Gastrocnemius medialis (tissue), 4 donors: ENCODE measurements around the gene ZNF770. TPM values are rescaled to one million over a fixed set of nuclear protein-coding genes. Genes with fewer than 3 reads are reported as not detected.
"Not testable (repeated sequence)": the region's sequence is repeated elsewhere in the genome, so short reads cannot be mapped to it uniquely, and the experiment has no call there.

Source experiments
- ATAC-seq, 2 donors: fragments of 150-250 bp; one replicate each; pipeline ENCODE4 v1.9.1; 2016
- DNase-seq, 2 donors: peaks; one replicate each; pipeline ENCODE4 v3.0.0-alpha.2; 2019
- H3K27ac ChIP-seq, 4 donors: fragments of 200-600 bp; sonication (generic); 1 replicate in 1 of 4; 2 replicates in 3 of 4; pipeline ENCODE4 v1.5.1; 2016 to 2018; ENCODE audit warnings: mild to moderate bottlenecking in 2 of 4, moderate library complexity in 1 of 4
- H3K27me3 ChIP-seq, 3 donors: fragments of 200-600 bp; sonication (generic) in 2 of 3; 1 replicate in 1 of 3; 2 replicates in 2 of 3; pipeline versions ENCODE4 v1.5.1 to v1.6.0; 2016 to 2019; ENCODE audit warnings: mild to moderate bottlenecking in 1 of 3, moderate library complexity in 1 of 3
- H3K36me3 ChIP-seq, 2 donors: fragments of 200-600 bp; sonication (generic) in 1 of 2; one replicate each; pipeline ENCODE4 v1.5.1; 2017 to 2018
- H3K4me1 ChIP-seq, 2 donors: fragments of 200-600 bp; sonication (generic) in 1 of 2; one replicate each; pipeline ENCODE4 v1.5.1; 2016 to 2017; ENCODE audit warnings: mild to moderate bottlenecking in 2 of 2
- H3K4me3 ChIP-seq, 4 donors: fragments of 200-600 bp; sonication (generic) in 3 of 4; 1 replicate in 1 of 4; 2 replicates in 3 of 4; pipeline ENCODE4 v1.5.1; 2016 to 2019; ENCODE audit warnings: mild to moderate bottlenecking in 2 of 4
- H3K9me3 ChIP-seq, 3 donors: fragments of 200-600 bp; sonication (generic) in 2 of 3; 1 replicate in 1 of 3; 2 replicates in 2 of 3; pipeline ENCODE4 v1.5.1; 2016 to 2019
- POLR2A ChIP-seq, 2 donors: fragments of 450-650 bp; IDR thresholded peaks; one replicate each; pipeline ENCODE4 v1.6.1; 2017; ENCODE audit warnings: antibody characterized with exemption in 2 of 2, mild to moderate bottlenecking in 2 of 2, moderate library complexity in 2 of 2
- in situ Hi-C, 4 donors: fragments of 200-750 bp; cut with MboI; loops; one replicate each; pipeline versions ENCODE4 v1.15.0 to v1.8.0; 2017; ENCODE audit warnings: low sequenced_read_pairs in 4 of 4
- intact Hi-C: fragments of 100-400 bp; cut with DNase I; formaldehyde crosslinking; loops from one replicate; pipeline ENCODE4 v1.15.1; 2023; ENCODE audit warnings: low total_unique reads
- total RNA-seq, 4 donors: library from RNA; depleted of rRNA; stranded (reverse); fragments of >200 nt; gene quantifications; one replicate each; pipeline versions ENCODE4 v1.1.0 to v1.2.3, GENCODE V29; 2016
- TF ChIP-seq, protein P1 (sequence below), 5 experiments: fragments of 450-650 bp in 3 of 5; fragments of 200-600 bp in 2 of 5; sonication (generic) in 2 of 5; IDR thresholded peaks in 4 of 5; conservative IDR thresholded peaks in 1 of 5; 1 replicate in 4 of 5; 2 replicates in 1 of 5; pipeline ENCODE4 v1.5.1; 2016 to 2019; ENCODE audit warnings: antibody characterized with exemption in 5 of 5, mild to moderate bottlenecking in 3 of 5, moderate library complexity in 3 of 5

ZNF770 gene
- total RNA-seq, 4 donors from 2014 or later = 33.2 to 55.2 (median 49.0) TPM

DNA sequence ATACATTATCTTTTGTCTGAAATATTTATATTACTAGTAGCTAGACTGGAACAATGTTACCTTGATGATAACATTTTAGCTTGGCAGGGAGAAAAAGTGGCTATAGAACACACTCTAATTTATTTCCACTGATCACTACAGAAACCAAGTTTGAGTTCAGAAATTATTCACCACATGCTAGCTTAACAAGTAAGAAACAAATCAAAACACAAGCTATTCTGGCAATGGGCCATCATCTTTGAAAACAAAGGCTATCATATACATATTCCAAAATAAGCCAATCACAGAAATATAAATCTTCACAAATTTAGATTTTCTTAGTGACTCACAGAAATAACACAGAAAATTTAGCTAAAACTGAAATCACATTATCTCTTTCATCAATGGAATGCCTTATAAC lies 35.6 kb downstream of the ZNF770 start:
- peaks cover 0 to 25% of the 10 kb centered on the region in 2 donors for H3K36me3 ChIP-seq
- intact Hi-C loops (no loop called here), in situ Hi-C loops (loop anchor here in 1 of 4 donors (25.0 kb wide), 1 partner anchor 90 kb away; no protein-coding TSS in a partner anchor)
- H3K27me3 ChIP-seq = no peaks in the 10 kb centered on the region
- ATAC-seq = no peak
- TF ChIP-seq, protein P1, sequence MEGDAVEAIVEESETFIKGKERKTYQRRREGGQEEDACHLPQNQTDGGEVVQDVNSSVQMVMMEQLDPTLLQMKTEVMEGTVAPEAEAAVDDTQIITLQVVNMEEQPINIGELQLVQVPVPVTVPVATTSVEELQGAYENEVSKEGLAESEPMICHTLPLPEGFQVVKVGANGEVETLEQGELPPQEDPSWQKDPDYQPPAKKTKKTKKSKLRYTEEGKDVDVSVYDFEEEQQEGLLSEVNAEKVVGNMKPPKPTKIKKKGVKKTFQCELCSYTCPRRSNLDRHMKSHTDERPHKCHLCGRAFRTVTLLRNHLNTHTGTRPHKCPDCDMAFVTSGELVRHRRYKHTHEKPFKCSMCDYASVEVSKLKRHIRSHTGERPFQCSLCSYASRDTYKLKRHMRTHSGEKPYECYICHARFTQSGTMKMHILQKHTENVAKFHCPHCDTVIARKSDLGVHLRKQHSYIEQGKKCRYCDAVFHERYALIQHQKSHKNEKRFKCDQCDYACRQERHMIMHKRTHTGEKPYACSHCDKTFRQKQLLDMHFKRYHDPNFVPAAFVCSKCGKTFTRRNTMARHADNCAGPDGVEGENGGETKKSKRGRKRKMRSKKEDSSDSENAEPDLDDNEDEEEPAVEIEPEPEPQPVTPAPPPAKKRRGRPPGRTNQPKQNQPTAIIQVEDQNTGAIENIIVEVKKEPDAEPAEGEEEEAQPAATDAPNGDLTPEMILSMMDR (IDR thresholded peaks at IDR 0.05 in 4 of 5, conservative IDR thresholded peaks at IDR 0.05 in 1 of 5) = no peak
- no peak for TF ChIP-seq POLR2A (IDR thresholded peaks at IDR 0.05)
- H3K9me3 ChIP-seq = no peaks in the 10 kb centered on the region
- no peak for DNase-seq
- no peaks in the 10 kb centered on the region for H3K4me1 ChIP-seq
- no peak overlapping the region for H3K27ac ChIP-seq
- no peak overlapping the region for H3K4me3 ChIP-seq

DNA sequence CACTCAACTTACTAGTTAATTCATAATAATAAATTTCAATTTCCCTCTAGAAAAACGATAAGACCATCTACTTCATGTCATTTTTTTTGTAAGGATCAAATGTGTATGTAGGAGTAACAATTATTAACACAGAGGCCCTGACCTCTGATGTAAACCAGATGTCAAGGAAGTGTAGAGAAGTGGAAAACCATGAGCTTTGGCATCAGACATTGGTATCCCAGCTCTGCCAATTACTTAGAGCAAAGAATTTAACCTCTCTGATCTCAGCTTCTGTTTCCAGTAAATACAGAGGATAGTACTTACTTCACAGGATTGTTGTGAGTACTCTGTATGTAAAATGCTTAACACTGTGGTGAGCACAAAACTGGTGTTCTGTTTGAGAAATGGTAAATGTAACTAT lies 36.1 kb downstream of the ZNF770 start:
- H3K27me3 ChIP-seq = no peaks in the 10 kb centered on the region
- H3K36me3 ChIP-seq = peaks cover 0 to 26% of the 10 kb centered on the region in 2 donors
- TF ChIP-seq, protein P1 (IDR thresholded peaks at IDR 0.05 in 4 of 5, conservative IDR thresholded peaks at IDR 0.05 in 1 of 5) = no peak
- DNase-seq = no peak
- in situ Hi-C loops = loop anchor here in 1 of 4 donors (25.0 kb wide), 1 partner anchor 90 kb away; no protein-coding TSS in a partner anchor
- ATAC-seq = no peak
- H3K9me3 ChIP-seq = no peaks in the 10 kb centered on the region
- no peaks in the 10 kb centered on the region for H3K4me1 ChIP-seq
- intact Hi-C loops = no loop called here
- H3K4me3 ChIP-seq = no peak overlapping the region
- H3K27ac ChIP-seq = no peak overlapping the region

DNA sequence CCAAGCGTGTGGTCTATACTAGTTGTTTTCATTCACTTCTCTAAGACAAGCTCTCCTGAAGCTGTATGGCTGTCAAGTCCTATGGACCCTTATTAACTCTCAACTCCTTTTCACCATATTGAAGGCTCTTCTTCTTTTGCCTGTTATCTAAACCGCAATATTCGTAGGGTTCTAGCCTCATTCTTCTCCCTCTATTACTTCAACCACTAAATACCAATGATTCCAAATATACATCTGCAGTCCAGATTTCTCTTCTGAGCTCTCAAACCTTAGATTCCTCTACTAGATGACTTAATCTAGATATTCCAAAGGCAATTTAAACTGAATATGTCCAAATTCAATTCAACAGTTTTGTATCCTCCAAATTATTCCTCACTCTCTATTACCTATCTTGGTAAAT lies 43.2 kb downstream of the ZNF770 start:
- DNase-seq (no peak), ATAC-seq (no peak)
- in situ Hi-C loops = no loop called here
- peaks cover 0 to 51% of the 10 kb centered on the region in 2 donors for H3K36me3 ChIP-seq
- intact Hi-C loops = no loop called here
- no peaks in the 10 kb centered on the region for H3K27me3 ChIP-seq
- no peak overlapping the region for H3K4me3 ChIP-seq
- no peaks in the 10 kb centered on the region for H3K4me1 ChIP-seq
- no peak overlapping the region for H3K27ac ChIP-seq
- TF ChIP-seq, protein P1 (IDR thresholded peaks at IDR 0.05 in 4 of 5, conservative IDR thresholded peaks at IDR 0.05 in 1 of 5) = no peak
- TF ChIP-seq POLR2A (IDR thresholded peaks at IDR 0.05) = no peak
- no peaks in the 10 kb centered on the region for H3K9me3 ChIP-seq

DNA sequence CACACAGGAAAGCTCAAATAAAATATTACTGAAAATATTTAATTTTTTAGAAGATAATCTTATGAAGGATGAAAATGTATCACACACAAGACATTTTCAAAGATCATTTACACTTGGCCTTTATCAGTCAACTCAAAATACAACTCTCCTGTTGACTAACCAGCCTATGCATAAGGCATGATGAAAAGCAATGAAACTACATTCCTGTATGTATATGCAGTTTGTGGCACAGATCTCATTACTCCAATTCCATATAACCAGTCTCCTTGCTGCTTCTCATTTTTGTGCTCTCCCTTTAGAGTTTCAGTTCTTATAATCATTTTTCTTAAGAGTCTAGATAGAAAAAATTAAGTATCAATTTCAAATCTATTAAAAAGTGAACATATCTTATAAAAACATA lies 44.4 kb downstream of the ZNF770 start:
- in situ Hi-C loops = no loop called here
- H3K4me1 ChIP-seq = no peaks in the 10 kb centered on the region
- intact Hi-C loops = no loop called here
- H3K36me3 ChIP-seq = peaks cover 0 to 62% of the 10 kb centered on the region in 2 donors
- no peak overlapping the region for H3K4me3 ChIP-seq
- DNase-seq = no peak
- no peak for TF ChIP-seq POLR2A (IDR thresholded peaks at IDR 0.05)
- TF ChIP-seq, protein P1 (IDR thresholded peaks at IDR 0.05 in 4 of 5, conservative IDR thresholded peaks at IDR 0.05 in 1 of 5) = no peak
- no peaks in the 10 kb centered on the region for H3K9me3 ChIP-seq
- ATAC-seq = no peak
- H3K27ac ChIP-seq = no peak overlapping the region
- H3K27me3 ChIP-seq = no peaks in the 10 kb centered on the region

DNA sequence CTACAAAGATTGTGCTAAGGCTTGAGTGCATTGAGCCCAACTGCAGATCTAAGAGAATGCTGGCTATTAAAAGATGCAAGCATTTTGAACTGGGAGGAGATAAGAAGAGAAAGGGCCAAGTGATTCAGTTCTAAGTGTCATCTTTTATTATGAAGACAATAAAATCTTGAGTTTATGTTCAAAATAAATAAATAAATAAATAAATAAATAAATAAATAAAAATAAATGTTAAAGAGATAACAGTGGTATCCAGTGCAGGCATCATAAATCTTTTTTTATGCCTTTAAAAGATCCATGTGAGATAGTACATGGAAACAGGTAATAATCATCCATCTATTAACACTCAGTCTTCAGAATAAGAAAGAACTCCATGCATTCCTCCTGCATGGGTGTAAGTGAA lies 44.8 kb downstream of the ZNF770 start:
- H3K4me3 ChIP-seq, H3K4me1 ChIP-seq, H3K9me3 ChIP-seq, ATAC-seq, H3K27ac ChIP-seq, DNase-seq, H3K27me3 ChIP-seq, in situ Hi-C loops, intact Hi-C loops: not testable (repeated sequence)
- H3K36me3 ChIP-seq = peaks cover 0 to 66% of the 10 kb centered on the region in 2 donors
